Epithelial cell of esophagus (primary cell): ENCODE results near the gene NPPB.
A peak's percentile ranks its signal among the peaks of the same experiment; 100 is the strongest.

Experiments
- DNase-seq: peaks from one replicate; pipeline ENCODE4 v3.0.0; 2010; ENCODE audit warnings: low read depth
- H3K4me3 ChIP-seq: 2 replicates; pipeline ENCODE4 v1.5.1; 2011; ENCODE audit warnings: mild to moderate bottlenecking, low read length, control low read depth
- CTCF ChIP-seq: IDR thresholded peaks from 2 replicates; pipeline ENCODE4 v1.5.1; 2011; ENCODE audit warnings: low read depth, mild to moderate bottlenecking, low read length, control low read depth, inconsistent platforms; ENCODE audit not compliant: insufficient read depth; ENCODE audit errors: missing control alignments

The NPPB gene

GRCh38 chr1:11847667-11848372 is 10.9 kb downstream of the NPPB start, which contains the start of gene NPPA:
Gene NPPA, minus strand, starts transcription at chr1:11847783. Its CDS starts 99 bp downstream, at chr1:11847684.
- DNase-seq, result no peak
- no peak for TF ChIP-seq CTCF

GRCh38 chr1:11845641-11846335 is 13.0 kb downstream of the NPPB start:
- peak; percentile 48 for DNase-seq
- no peak for TF ChIP-seq CTCF
- no peak overlapping the region for H3K4me3 ChIP-seq

More at GRCh38 chr1:11847667-11848372, 10.9 kb downstream of the NPPB start, which contains the start of gene NPPA:
- H3K4me3 ChIP-seq, result no peak within 1 kb of the TSS

- no peak overlapping the region for H3K4me3 ChIP-seq
- no peak for DNase-seq
- TF ChIP-seq CTCF, result no peak
These were observed 16.3 kb downstream of the NPPB start for GRCh38 chr1:11842154-11843041.

- DNase-seq, result no peak
- no peak overlapping the region for H3K4me3 ChIP-seq
- TF ChIP-seq CTCF, result no peak
These were observed 17.2 kb downstream of the NPPB start for GRCh38 chr1:11841245-11842153.

- no peak for TF ChIP-seq CTCF
- H3K4me3 ChIP-seq, result no peak overlapping the region
- DNase-seq, result no peak
These were observed 18.7 kb downstream of the NPPB start for GRCh38 chr1:11839727-11840705.
